Body of pancreas (tissue), 4 donors: Measurements from ENCODE around the gene RAB1A. TPM values are rescaled to one million over a fixed set of nuclear protein-coding genes. Genes with fewer than 3 reads are reported as not detected.
A peak's percentile ranks its signal among the peaks of the same experiment; 100 is the strongest.

Source experiments
- ATAC-seq: fragments of 150-250 bp; one replicate; pipeline ENCODE4 v1.9.1; 2016
- DNase-seq, 4 donors: peaks; one replicate each; pipeline ENCODE4 v3.0.0-alpha.2; 2019
- H3K27ac ChIP-seq, 4 donors: fragments of 200-600 bp; sonication (generic); 1 replicate in 3 of 4; 2 replicates in 1 of 4; pipeline versions ENCODE4 v1.5.1 to v1.6.1; 2016 to 2019; ENCODE audit warnings: mild to moderate bottlenecking in 1 of 4, mixed read lengths in 1 of 4, moderate library complexity in 1 of 4
- H3K27me3 ChIP-seq, 2 donors: fragments of 200-600 bp; sonication (generic); one replicate each; pipeline ENCODE4 v1.6.0; 2016; ENCODE audit warnings: mild to moderate bottlenecking in 1 of 2
- H3K36me3 ChIP-seq, 2 donors: fragments of 200-600 bp; sonication (generic); replicated peaks in 1 of 2; 2 replicates each; pipeline ENCODE4 v1.5.1; 2016; ENCODE audit warnings: low read depth in 2 of 2; ENCODE audit not compliant: insufficient read depth in 1 of 2
- H3K4me1 ChIP-seq: fragments of 200-600 bp; sonication (generic); one replicate; pipeline ENCODE4 v1.6.0; 2016
- H3K4me3 ChIP-seq, 2 donors: fragments of 200-600 bp; sonication (generic); 1 replicate in 1 of 2; 2 replicates in 1 of 2; pipeline ENCODE4 v1.5.1; 2016 to 2019
- H3K9me3 ChIP-seq, 3 donors: fragments of 200-600 bp; sonication (generic); 1 replicate in 2 of 3; 2 replicates in 1 of 3; pipeline ENCODE4 v1.5.1; 2016
- CTCF ChIP-seq, 7 experiments: fragments of 450-650 bp in 4 of 7; fragments of 200-600 bp in 3 of 7; sonication (generic) in 3 of 7; IDR thresholded peaks; one replicate each; pipeline ENCODE4 v1.5.1; 2016 to 2019; ENCODE audit warnings: antibody characterized with exemption in 7 of 7
- POLR2A ChIP-seq, 3 donors: fragments of 450-650 bp; IDR thresholded peaks; one replicate each; pipeline ENCODE4 v1.6.1; 2016; ENCODE audit warnings: antibody characterized with exemption in 3 of 3, mild to moderate bottlenecking in 2 of 3
- WGBS, 2 donors: methylation state at CpG; one replicate each; pipeline ENCODE4 v1.1.5; 2017; 5-methylcytosine and 5-hydroxymethylcytosine counted together
- intact Hi-C: fragments of 100-400 bp; cut with DNase I; formaldehyde crosslinking; loops from one replicate; pipeline ENCODE4 v1.15.1; 2023
- total RNA-seq, 2 donors: library from RNA; depleted of rRNA; stranded (reverse); fragments of >200 nt; gene quantifications; one replicate each; pipeline ENCODE4 v1.1.0, GENCODE V29; 2016

The RAB1A gene
- total RNA-seq, 2 donors from 2014 or later: 43.2 to 53.7 TPM

- no peaks in the 10 kb centered on the region for H3K27me3 ChIP-seq
- no peaks in the 10 kb centered on the region for H3K9me3 ChIP-seq
- H3K27ac ChIP-seq: no peak overlapping the region
- ATAC-seq: peak; percentile 45
- H3K36me3 ChIP-seq: peaks cover 0 to 2% of the 10 kb centered on the region in 2 donors
- 57 to 87% methylated on average over 3 to 14 of the region's 14 CpGs for WGBS, 2 donors
- DNase-seq: peak; percentile 43 to 64 (median 54)
- intact Hi-C loops: loop anchor here (10.0 kb wide), 1 partner anchor 53 kb away; no protein-coding TSS in a partner anchor
- no peak overlapping the region for H3K4me3 ChIP-seq
- H3K4me1 ChIP-seq: peaks cover 36% of the 10 kb centered on the region
- TF ChIP-seq CTCF (IDR thresholded peaks at IDR 0.05): peak in 6 of 7 experiments; percentile 13 to 46 (median 32)
- TF ChIP-seq POLR2A (IDR thresholded peaks at IDR 0.05): no peak
Observed at GRCh38 chr2:65071499-65072180, 58.3 kb downstream of the RAB1A start.

GRCh38 chr2:65070856-65071255 lies 59.0 kb downstream of the RAB1A start:
- Histone ChIP-seq H3K9me3 (no peaks in the 10 kb centered on the region), H3K27ac (no peak overlapping the region), H3K36me3 (peaks cover 0 to 2% of the 10 kb centered on the region in 2 donors)

GRCh38 chr2:65070172-65070830 lies 59.6 kb downstream of the RAB1A start:
- intact Hi-C loops: loop anchor here (10.0 kb wide), 1 partner anchor 54 kb away; no protein-coding TSS in a partner anchor
- no peak overlapping the region for H3K4me3 ChIP-seq
- TF ChIP-seq POLR2A (IDR thresholded peaks at IDR 0.05): no peak
- TF ChIP-seq CTCF (IDR thresholded peaks at IDR 0.05): no peak
- H3K36me3 ChIP-seq: peaks cover 0 to 2% of the 10 kb centered on the region in 2 donors
- ATAC-seq (no peak), DNase-seq (no peak)
- H3K9me3 ChIP-seq: no peaks in the 10 kb centered on the region
- WGBS, 2 donors: 63 to 70% methylated on average over 5 to 8 of the region's 8 CpGs
- no peaks in the 10 kb centered on the region for H3K27me3 ChIP-seq
- H3K27ac ChIP-seq: peak overlapping the region in 3 of 4 donors; percentile 15 to 23 (median 15)
- H3K4me1 ChIP-seq: peaks cover 32% of the 10 kb centered on the region

More at GRCh38 chr2:65070856-65071255, 59.0 kb downstream of the RAB1A start:
- Histone ChIP-seq H3K4me1 (peaks cover 32% of the 10 kb centered on the region), H3K4me3 (no peak overlapping the region), H3K27me3 (no peaks in the 10 kb centered on the region)
- TF ChIP-seq POLR2A (IDR thresholded peaks at IDR 0.05): no peak
- TF ChIP-seq CTCF (IDR thresholded peaks at IDR 0.05): no peak
- DNase-seq (no peak), ATAC-seq (no peak)
- intact Hi-C loops: loop anchor here (10.0 kb wide), 1 partner anchor 54 kb away; no protein-coding TSS in a partner anchor
- WGBS, 2 donors: 40 to 79% methylated on average over 1 to 6 of the region's 6 CpGs

- Histone ChIP-seq H3K27me3 (no peaks in the 10 kb centered on the region), H3K9me3 (no peaks in the 10 kb centered on the region), H3K4me1 (peaks cover 40% of the 10 kb centered on the region), H3K4me3 (no peak overlapping the region), H3K27ac (peak overlapping the region in 2 of 4 donors; percentile 15 to 23), H3K36me3 (peaks cover 0 to 2% of the 10 kb centered on the region in 2 donors)
- ATAC-seq (no peak), DNase-seq (no peak)
- intact Hi-C loops: no loop called here
- WGBS, 2 donors: 88% methylated on average over 2 to 6 of the region's 6 CpGs
- no peak for TF ChIP-seq CTCF (IDR thresholded peaks at IDR 0.05)
- no peak for TF ChIP-seq POLR2A (IDR thresholded peaks at IDR 0.05)
Observed at GRCh38 chr2:65069439-65069824, 60.5 kb downstream of the RAB1A start.
